WERI-Rb-1 (cell line): ENCODE data around the gene PPP1R10.
A peak's percentile ranks its signal among the peaks of the same experiment; 100 is the strongest.
"Not testable (repeated sequence)": the region's sequence is repeated elsewhere in the genome, so short reads cannot be mapped to it uniquely, and the experiment has no call there.

Source experiments
- DNase-seq: peaks from one replicate; pipeline ENCODE4 v3.0.0-alpha.2; 2020
- H3K27ac ChIP-seq: fragments of 250-450 bp; sonication (Bioruptor Pico); 2 replicates; pipeline ENCODE4 v1.5.1; 2020; ENCODE audit warnings: mild to moderate bottlenecking, moderate library complexity
- H3K27me3 ChIP-seq: fragments of 250-450 bp; sonication (Bioruptor Pico); 2 replicates; pipeline ENCODE4 v1.5.1; 2021; ENCODE audit warnings: mild to moderate bottlenecking, low read depth, moderate library complexity; ENCODE audit not compliant: insufficient read depth, severe bottlenecking
- H3K36me3 ChIP-seq: fragments of 250-450 bp; sonication (Bioruptor Pico); 2 replicates; pipeline ENCODE4 v1.5.1; 2020; ENCODE audit warnings: mild to moderate bottlenecking, moderate library complexity
- H3K4me3 ChIP-seq: 2 replicates; pipeline ENCODE4 v1.5.1; 2011; ENCODE audit warnings: low read depth, mild to moderate bottlenecking, control low read depth, low read length
- H3K9me3 ChIP-seq: fragments of 250-450 bp; sonication (Bioruptor Pico); 2 replicates; pipeline ENCODE4 v1.5.1; 2021; ENCODE audit warnings: mild to moderate bottlenecking, moderate library complexity; ENCODE audit not compliant: severe bottlenecking
- CTCF ChIP-seq: IDR thresholded peaks from 2 replicates; pipeline ENCODE4 v1.5.1; 2011; ENCODE audit warnings: low read depth, mild to moderate bottlenecking, control low read depth, inconsistent platforms, low read length

The PPP1R10 gene

GRCh38 chr6:30616811-30617564 is at the start of gene PPP1R10:
TSS of gene PPP1R10 (minus strand) at chr6:30617243. CDS start at chr6:30609944, 7,299 bp downstream.
- no peaks in the 10 kb centered on the region for H3K9me3 ChIP-seq
- H3K36me3 ChIP-seq, result peaks cover 61% of the 10 kb centered on the region
- no peak for TF ChIP-seq CTCF
- H3K4me3 ChIP-seq, result peak within 1 kb of the TSS; percentile 78
- no peaks in the 10 kb centered on the region for H3K27me3 ChIP-seq
- peak; percentile 100 for DNase-seq
- peak within 1 kb of the TSS; percentile 98 for H3K27ac ChIP-seq

- H3K27me3 ChIP-seq, H3K27ac ChIP-seq, H3K4me3 ChIP-seq, H3K9me3 ChIP-seq, DNase-seq: not testable (repeated sequence)
- H3K36me3 ChIP-seq, result peaks cover 93% of the 10 kb centered on the region
Observed at GRCh38 chr6:30666300-30666699, 49.3 kb upstream of the PPP1R10 start.

GRCh38 chr6:30664994-30665767 is 48.1 kb upstream of the PPP1R10 start:
- no peak for DNase-seq
- Histone ChIP-seq H3K4me3 (no peak overlapping the region), H3K36me3 (peaks cover 95% of the 10 kb centered on the region), H3K27ac (no peak overlapping the region), H3K27me3 (no peaks in the 10 kb centered on the region), H3K9me3 (no peaks in the 10 kb centered on the region)
- no peak for TF ChIP-seq CTCF

GRCh38 chr6:30657922-30658321 is 40.9 kb upstream of the PPP1R10 start:
- H3K9me3 ChIP-seq, DNase-seq, H3K27ac ChIP-seq, H3K27me3 ChIP-seq, H3K4me3 ChIP-seq: not testable (repeated sequence)
- peaks cover 99% of the 10 kb centered on the region for H3K36me3 ChIP-seq

GRCh38 chr6:30657454-30657853 is 40.4 kb upstream of the PPP1R10 start:
- peaks cover 99% of the 10 kb centered on the region for H3K36me3 ChIP-seq
- no peaks in the 10 kb centered on the region for H3K27me3 ChIP-seq
- H3K9me3 ChIP-seq, result no peaks in the 10 kb centered on the region
- no peak for TF ChIP-seq CTCF
- DNase-seq, result no peak
- no peak overlapping the region for H3K4me3 ChIP-seq
- no peak overlapping the region for H3K27ac ChIP-seq

- H3K9me3 ChIP-seq, result no peaks in the 10 kb centered on the region
- H3K4me3 ChIP-seq, result no peak overlapping the region
- no peak for TF ChIP-seq CTCF
- DNase-seq, result no peak
- no peak overlapping the region for H3K27ac ChIP-seq
- H3K27me3 ChIP-seq, result no peaks in the 10 kb centered on the region
- H3K36me3 ChIP-seq, result peaks cover 99% of the 10 kb centered on the region
Observed at GRCh38 chr6:30656513-30656912, 39.5 kb upstream of the PPP1R10 start.

- no peak for DNase-seq
- H3K27ac ChIP-seq, result no peak overlapping the region
- H3K9me3 ChIP-seq, result no peaks in the 10 kb centered on the region
- no peak overlapping the region for H3K4me3 ChIP-seq
- no peaks in the 10 kb centered on the region for H3K27me3 ChIP-seq
- H3K36me3 ChIP-seq, result peaks cover 99% of the 10 kb centered on the region
- no peak for TF ChIP-seq CTCF
Observed at GRCh38 chr6:30655743-30656094, 38.7 kb upstream of the PPP1R10 start.
